ENCODE data around the gene BBS9. TPM values are rescaled to one million over a fixed set of nuclear protein-coding genes. Genes with fewer than 3 reads are reported as not detected.

BBS9 gene
- total RNA-seq, 1 experiment from 2014 or later = 5.7 TPM

DNA sequence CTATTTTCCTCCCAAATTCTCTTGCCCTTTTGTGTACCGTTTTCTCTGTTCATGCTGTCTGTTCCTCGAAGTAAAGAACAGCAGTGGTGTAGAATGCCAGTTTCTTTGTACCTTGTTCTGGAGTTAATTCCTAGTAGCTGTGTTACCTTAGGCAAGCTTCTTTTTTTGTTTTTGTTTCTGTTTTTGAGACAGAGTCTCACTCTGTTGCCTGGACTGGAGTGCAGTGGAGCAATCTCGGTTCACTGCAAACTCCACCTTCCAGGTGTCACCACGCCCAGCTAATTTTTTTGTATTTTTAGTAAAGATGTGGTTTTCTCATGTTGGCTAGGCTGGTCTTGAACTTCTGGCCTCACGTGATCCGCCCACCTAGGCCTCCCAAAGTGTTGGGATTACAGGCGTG, 221.2 kb downstream of the BBS9 start:
- no peak overlapping the region for H3K4me2 ChIP-seq (ENCODE audit: low read length)
- POLR2A ChIA-PET (ENCODE audit: unreplicated experiment) = no interaction called here
- no peaks in the 10 kb centered on the region for H3K9me3 ChIP-seq (ENCODE audit: low read length)
- no peak for ATAC-seq
- BruUV-seq (replicated peaks) = no TSS peak
- no peaks in the 10 kb centered on the region for H3K27me3 ChIP-seq (ENCODE audit: low read length)
- CTCF ChIA-PET = no interaction called here
- no peaks in the 10 kb centered on the region for H3F3A ChIP-seq (ENCODE audit: low read length, unreplicated experiment)
- intact Hi-C loops (cut with micrococcal nuclease) = no loop called here
- H3K79me2 ChIP-seq (ENCODE audit: low read length) = no peaks in the 10 kb centered on the region
- no peaks in the 10 kb centered on the region for H3K4me1 ChIP-seq (ENCODE audit: insufficient read depth, low read length)
- H3K27ac ChIP-seq (ENCODE audit: low read length) = no peak overlapping the region
- no peak overlapping the region for H2AFZ ChIP-seq (ENCODE audit: low read length)
- no peak overlapping the region for H3K4me3 ChIP-seq (ENCODE audit: low read length)
- no peak overlapping the region for H3K9ac ChIP-seq (ENCODE audit: low read length)
- no peaks in the 10 kb centered on the region for H4K20me1 ChIP-seq (ENCODE audit: low read length)
- no peaks in the 10 kb centered on the region for H3K36me3 ChIP-seq (ENCODE audit: low read depth, low read length)
- no peak for TF ChIP-seq EZH2 (IDR thresholded peaks at IDR 0.05; ENCODE audit: low read length, unreplicated experiment)
- no peak for TF ChIP-seq EZH2phosphoT487 (IDR thresholded peaks at IDR 0.05; ENCODE audit: borderline replicate concordance, low read length)
- TF ChIP-seq, protein P1, sequence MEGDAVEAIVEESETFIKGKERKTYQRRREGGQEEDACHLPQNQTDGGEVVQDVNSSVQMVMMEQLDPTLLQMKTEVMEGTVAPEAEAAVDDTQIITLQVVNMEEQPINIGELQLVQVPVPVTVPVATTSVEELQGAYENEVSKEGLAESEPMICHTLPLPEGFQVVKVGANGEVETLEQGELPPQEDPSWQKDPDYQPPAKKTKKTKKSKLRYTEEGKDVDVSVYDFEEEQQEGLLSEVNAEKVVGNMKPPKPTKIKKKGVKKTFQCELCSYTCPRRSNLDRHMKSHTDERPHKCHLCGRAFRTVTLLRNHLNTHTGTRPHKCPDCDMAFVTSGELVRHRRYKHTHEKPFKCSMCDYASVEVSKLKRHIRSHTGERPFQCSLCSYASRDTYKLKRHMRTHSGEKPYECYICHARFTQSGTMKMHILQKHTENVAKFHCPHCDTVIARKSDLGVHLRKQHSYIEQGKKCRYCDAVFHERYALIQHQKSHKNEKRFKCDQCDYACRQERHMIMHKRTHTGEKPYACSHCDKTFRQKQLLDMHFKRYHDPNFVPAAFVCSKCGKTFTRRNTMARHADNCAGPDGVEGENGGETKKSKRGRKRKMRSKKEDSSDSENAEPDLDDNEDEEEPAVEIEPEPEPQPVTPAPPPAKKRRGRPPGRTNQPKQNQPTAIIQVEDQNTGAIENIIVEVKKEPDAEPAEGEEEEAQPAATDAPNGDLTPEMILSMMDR (conservative IDR thresholded peaks at IDR 0.05; ENCODE audit: low read depth, low read length) = no peak
- DNase-seq = no peak
- no peaks in the 10 kb centered on the region for H3K9me2 ChIP-seq (replicated peaks; ENCODE audit: low read length)

DNA sequence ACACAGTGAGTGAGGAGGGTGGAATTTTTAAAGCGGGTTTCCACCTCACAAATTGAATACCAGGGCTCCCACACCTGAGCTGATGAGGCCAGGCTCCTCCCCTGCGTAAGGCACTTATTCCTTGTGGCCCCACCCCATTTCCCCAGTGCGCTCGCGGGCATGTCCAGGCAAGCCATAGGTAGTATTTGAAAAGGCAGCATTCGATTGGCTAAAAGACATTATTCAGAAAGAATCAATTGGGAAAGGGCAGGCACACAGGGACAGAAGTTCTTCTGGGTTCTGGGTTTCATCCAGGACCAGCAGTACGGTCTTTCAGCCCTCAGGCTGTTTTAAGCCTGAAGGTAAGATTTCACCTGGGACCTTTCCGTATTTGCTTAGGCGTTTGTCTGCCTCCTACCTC, 222.3 kb downstream of the BBS9 start:
- H4K20me1 ChIP-seq (ENCODE audit: low read length) = no peaks in the 10 kb centered on the region
- TF ChIP-seq EZH2 (IDR thresholded peaks at IDR 0.05; ENCODE audit: low read length, unreplicated experiment) (no peak), EZH2phosphoT487 (IDR thresholded peaks at IDR 0.05; ENCODE audit: borderline replicate concordance, low read length) (no peak)
- TF ChIP-seq, protein P1 (conservative IDR thresholded peaks at IDR 0.05; ENCODE audit: low read depth, low read length) = no peak
- H3K4me3 ChIP-seq (ENCODE audit: low read length) = no peak overlapping the region
- CTCF ChIA-PET = no interaction called here
- H3K4me1 ChIP-seq (ENCODE audit: insufficient read depth, low read length) = no peaks in the 10 kb centered on the region
- H3K36me3 ChIP-seq (ENCODE audit: low read depth, low read length) = no peaks in the 10 kb centered on the region
- DNase-seq = no peak
- no peak overlapping the region for H3K27ac ChIP-seq (ENCODE audit: low read length)
- H2AFZ ChIP-seq (ENCODE audit: low read length) = no peak overlapping the region
- no peak overlapping the region for H3K9ac ChIP-seq (ENCODE audit: low read length)
- BruUV-seq (replicated peaks) = no TSS peak
- intact Hi-C loops (cut with micrococcal nuclease) = no loop called here
- H3K9me2 ChIP-seq (replicated peaks; ENCODE audit: low read length) = no peaks in the 10 kb centered on the region
- no peaks in the 10 kb centered on the region for H3K27me3 ChIP-seq (ENCODE audit: low read length)
- POLR2A ChIA-PET (ENCODE audit: unreplicated experiment) = no interaction called here
- ATAC-seq = no peak
- H3K4me2 ChIP-seq (ENCODE audit: low read length) = no peak overlapping the region
- no peaks in the 10 kb centered on the region for H3K9me3 ChIP-seq (ENCODE audit: low read length)
- H3F3A ChIP-seq (ENCODE audit: low read length, unreplicated experiment) = no peaks in the 10 kb centered on the region
- no peaks in the 10 kb centered on the region for H3K79me2 ChIP-seq (ENCODE audit: low read length)

DNA sequence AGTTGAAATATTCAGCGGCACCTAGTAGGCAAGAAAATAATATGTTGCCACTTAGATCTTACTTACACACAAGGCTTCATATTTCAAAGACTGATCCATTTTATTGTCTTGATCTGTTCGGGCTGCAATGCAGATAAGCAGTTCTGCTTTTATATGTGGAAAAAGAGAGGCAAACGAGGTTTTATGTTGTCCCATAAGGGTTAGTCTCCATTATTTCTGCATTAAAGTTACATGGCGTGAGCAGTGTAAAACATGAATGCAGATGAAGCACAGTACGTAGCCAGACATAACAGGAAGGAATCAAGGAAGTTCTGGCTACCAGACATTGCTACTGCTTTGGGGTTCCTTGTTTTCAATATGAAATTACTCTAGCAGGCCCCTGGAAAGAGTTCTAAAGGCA, 224.8 kb downstream of the BBS9 start:
- no peaks in the 10 kb centered on the region for H3K9me2 ChIP-seq (replicated peaks; ENCODE audit: low read length)
- H2AFZ ChIP-seq (ENCODE audit: low read length) = no peak overlapping the region
- no peak overlapping the region for H3K4me2 ChIP-seq (ENCODE audit: low read length)
- CTCF ChIA-PET = no interaction called here
- intact Hi-C loops (cut with micrococcal nuclease) = no loop called here
- TF ChIP-seq, protein P1 (conservative IDR thresholded peaks at IDR 0.05; ENCODE audit: low read depth, low read length) = no peak
- TF ChIP-seq EZH2phosphoT487 (IDR thresholded peaks at IDR 0.05; ENCODE audit: borderline replicate concordance, low read length) = no peak
- TF ChIP-seq EZH2 (IDR thresholded peaks at IDR 0.05; ENCODE audit: low read length, unreplicated experiment) = no peak
- BruUV-seq (replicated peaks) = no TSS peak
- no peak overlapping the region for H3K4me3 ChIP-seq (ENCODE audit: low read length)
- no peak for ATAC-seq
- POLR2A ChIA-PET (ENCODE audit: unreplicated experiment) = no interaction called here
- H3K9me3 ChIP-seq (ENCODE audit: low read length) = no peaks in the 10 kb centered on the region
- no peaks in the 10 kb centered on the region for H4K20me1 ChIP-seq (ENCODE audit: low read length)
- H3K4me1 ChIP-seq (ENCODE audit: insufficient read depth, low read length) = no peaks in the 10 kb centered on the region
- no peak for DNase-seq
- H3K36me3 ChIP-seq (ENCODE audit: low read depth, low read length) = no peaks in the 10 kb centered on the region
- H3K79me2 ChIP-seq (ENCODE audit: low read length) = no peaks in the 10 kb centered on the region
- H3K27ac ChIP-seq (ENCODE audit: low read length) = no peak overlapping the region
- H3K27me3 ChIP-seq (ENCODE audit: low read length) = no peaks in the 10 kb centered on the region
- no peaks in the 10 kb centered on the region for H3F3A ChIP-seq (ENCODE audit: low read length, unreplicated experiment)
- H3K9ac ChIP-seq (ENCODE audit: low read length) = no peak overlapping the region
